GM19240 (cell line): ENCODE measurements around the gene LY86.

Source experiments
- DNase-seq: peaks from one replicate; pipeline ENCODE4 v3.0.0; 2011; ENCODE audit warnings: low spot score; ENCODE audit not compliant: insufficient read length

Gene LY86

DNA sequence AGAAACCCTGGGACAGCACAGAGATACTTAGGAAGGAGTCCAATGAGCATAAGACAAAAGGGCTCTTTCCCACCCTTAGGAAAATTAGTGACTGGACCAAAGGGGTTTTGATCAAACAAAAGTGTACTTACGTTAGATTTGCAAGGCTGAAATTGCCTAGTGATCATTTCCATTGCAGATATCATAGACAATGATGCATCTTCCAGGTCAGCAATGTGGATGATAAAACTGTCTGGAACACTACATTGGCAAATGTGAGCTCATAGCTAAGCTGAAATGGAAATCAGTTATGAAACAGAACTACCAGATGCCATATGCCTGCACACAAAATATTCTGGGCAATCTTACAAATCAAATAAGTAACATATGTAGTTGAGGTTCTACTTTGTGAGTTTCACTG, 34.0 kb downstream of the LY86 start:
- no peak for DNase-seq

DNA sequence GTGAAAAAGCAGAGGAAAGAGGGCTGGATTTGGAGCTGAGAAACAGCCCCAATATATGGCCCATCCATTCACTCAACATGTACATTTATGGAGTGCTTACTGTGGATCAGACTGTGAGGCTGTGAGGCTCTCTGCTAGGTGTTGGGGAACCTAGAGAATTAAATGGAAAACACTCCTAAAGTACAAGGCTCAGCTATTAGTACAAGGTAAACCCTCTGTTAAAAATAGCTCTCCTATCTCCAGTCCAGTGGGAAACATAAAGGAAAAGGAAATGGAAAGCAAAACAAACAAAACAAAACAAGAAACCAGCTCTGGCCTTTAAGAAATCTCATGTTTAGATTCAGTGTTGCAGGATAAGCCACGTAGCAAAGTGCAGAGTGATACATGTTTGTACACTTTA, 35.0 kb downstream of the LY86 start:
- DNase-seq, result no peak

DNA sequence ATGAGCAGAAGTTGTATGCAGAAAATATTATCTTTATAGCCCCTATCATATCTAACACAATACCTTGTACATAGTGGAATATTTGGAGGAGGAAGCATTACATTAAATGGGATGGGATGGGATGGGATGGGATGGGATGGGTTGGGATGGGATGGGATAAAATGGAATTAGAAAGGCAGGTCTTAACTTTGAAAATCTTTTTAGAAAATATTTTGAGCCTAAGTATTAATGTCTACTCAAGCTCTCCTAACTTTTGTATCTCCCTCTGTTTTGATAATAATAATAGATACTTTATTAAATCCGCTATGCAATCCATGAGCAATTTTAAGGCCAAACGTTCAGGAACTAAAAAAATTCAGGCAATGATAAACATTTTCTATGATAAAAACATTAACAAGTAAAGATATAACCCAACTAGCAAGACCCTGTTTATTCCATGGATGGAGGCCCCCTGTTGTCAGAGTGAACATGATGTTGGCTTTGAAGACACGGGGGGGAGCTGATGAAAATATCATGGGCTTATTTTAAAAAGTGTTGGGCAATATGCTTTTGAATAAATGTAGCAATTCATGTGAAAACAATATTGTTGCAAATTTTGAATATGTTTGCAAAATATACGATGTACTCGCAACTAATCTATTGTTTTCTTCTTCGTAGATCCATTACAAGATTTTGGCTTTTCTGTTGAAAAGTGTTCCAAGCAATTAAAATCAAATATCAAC, 35.9 kb downstream of the LY86 start:
- DNase-seq, result no peak

DNA sequence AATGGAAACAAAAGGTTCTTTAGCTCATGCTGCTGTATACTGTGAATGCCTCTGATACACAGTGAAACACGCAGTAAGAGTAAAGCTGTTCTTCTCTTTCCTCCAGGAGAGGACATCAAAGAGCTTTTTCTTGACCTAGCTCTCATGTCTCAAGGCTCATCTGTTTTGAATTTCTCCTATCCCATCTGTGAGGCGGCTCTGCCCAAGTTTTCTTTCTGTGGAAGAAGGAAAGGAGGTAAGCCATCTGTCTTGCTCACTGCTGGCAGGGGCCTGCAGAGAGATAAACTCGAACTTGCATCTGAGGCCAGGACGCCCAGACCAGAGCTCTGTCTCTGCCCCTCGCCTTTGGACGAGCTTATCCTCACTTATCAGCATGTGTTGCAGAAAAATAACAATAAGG, 37.7 kb downstream of the LY86 start:
- DNase-seq, result no peak

DNA sequence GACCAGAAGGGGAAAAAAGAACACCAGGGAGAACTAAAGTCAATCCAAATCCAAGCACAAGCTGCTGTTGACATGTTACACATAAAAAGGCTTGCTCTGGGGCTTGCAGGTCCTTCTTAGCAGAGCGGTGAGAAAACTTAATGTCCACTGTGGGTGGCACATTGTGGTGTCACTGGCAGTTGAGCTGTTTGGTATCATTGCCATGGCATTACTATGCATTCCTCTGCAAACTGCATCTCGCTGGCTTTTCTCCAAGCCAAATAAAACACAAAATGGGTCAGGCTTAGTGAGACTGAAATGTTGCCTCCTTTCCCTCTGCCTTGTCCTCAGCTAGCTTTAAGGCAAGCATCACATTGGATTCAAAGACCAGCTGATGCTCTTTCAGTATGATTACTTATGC, 40.9 kb downstream of the LY86 start:
- no peak for DNase-seq

DNA sequence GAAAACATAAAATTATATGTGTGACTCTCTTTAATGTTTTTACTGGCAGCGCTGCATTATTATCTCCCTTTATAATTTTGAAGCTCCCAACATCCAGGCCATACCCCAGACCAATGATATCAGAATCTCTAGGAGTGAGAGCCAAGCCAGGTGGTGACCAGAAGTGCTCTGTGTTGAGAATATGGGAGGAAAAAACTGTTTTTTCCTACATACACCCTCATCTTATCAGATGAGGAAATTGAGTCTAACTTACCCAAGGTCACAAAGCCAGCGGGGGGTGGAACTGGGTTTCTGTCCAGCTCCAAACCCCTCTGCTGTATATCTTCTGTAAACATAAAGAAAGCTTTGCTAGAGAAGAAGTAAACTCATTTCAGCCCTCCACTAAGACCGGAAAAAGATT, 42.5 kb downstream of the LY86 start:
- DNase-seq, result no peak

DNA sequence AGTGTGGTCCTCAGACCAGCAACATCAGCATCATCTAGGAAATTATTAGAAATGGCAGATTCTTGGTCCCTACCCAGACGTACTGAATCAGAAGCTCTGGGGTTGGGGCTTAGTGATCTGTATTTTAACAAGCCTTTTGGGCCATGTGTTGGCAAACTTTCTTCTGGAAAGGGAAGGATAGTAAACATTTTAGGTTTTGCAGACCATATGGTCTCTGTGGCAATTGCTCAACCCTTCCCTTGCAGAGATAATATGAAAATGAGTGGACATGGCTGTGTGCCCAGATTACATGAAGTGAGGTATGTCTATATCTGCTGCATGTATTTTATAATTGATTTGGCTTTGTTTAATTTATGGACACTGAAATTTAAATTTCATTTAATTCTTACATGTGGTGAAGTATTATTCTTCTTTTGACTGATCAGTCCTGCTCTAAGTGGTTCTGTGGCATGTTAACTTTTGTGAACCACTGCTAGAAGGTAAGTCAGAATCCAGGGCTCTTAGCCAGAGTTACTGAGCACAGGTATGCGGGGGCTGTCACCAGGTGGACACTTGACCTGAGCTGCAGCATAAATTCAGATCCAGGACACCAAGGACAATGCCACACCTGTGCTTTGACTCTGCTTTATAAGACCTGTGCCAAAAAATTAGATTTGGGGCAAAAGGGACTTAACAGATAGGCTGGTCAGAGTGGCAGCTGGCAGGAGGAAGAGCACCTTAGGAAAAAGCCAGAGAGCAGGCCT, 43.2 kb downstream of the LY86 start:
- DNase-seq, result no peak

DNA sequence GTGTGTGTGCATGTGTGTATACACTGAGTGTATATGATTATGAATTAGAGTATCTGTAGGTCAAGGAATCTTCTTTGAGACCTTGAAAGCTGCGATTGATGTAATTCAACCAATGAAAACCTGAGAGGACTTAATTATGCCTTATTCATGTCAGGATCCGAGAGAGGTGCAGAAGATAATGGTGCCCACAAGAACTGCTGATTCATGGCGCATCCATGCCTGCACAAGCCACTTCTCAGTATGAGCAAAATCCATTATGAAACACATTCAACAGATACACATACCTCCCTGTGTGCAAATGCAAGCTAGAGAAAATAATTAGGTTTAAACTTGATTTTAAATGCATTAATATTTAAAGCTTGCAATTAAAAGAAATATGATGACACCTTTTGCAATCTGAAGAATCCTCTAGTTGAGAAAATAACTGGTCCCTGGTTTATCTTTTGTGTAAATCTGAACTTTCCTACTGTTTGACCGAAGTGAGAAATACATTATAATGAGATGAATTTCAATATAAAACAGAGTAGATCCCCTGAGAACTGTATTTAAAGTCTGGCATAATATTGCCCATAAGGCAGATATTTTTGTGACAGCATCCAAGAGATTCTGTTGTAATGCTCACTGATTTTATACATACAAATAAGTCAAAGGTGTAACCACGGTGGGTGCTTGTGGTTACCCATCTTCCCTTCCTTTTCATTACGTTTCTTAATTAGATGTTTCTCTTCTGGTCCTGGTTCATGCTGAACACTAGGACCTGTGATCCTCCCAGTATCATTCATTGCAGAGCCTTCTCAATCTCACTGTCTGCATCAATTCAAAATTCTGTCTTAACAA, 45.6 kb downstream of the LY86 start:
- no peak for DNase-seq

DNA sequence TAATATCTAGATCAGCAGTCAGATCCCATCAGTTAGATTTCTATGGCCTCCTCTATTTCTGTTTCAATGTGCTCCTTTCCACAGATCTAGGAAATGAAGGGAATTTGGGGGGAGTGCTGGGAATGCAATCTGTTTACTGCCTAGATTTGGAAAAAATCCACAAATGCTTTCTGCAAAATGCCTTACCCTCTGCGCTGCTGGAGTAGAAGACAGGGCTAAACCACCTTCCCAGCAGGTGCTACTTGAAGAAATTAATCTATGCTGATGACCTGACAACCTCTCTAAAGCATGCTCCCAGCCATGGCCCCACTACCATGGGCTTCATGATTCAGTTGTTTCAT, 46.2 kb downstream of the LY86 start:
- no peak for DNase-seq

DNA sequence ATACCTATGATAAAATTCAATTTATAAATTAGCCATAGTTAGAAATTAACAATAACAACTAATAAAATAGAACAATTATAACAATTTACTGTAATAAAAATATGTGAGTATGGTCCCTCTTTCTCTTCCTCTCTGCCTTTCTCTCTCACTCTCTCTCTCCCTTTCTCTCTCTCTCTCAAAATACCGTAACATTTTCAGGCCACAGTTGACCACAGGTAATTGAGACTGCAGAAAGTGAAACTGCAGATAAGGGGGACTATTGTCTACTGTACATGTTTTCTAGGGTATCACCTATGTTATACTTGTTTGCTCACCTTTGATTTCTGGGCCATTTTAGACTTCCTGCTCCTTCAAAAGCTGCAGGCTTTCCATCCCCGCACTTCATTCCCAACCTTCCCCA, 46.8 kb downstream of the LY86 start:
- DNase-seq, result no peak

DNA sequence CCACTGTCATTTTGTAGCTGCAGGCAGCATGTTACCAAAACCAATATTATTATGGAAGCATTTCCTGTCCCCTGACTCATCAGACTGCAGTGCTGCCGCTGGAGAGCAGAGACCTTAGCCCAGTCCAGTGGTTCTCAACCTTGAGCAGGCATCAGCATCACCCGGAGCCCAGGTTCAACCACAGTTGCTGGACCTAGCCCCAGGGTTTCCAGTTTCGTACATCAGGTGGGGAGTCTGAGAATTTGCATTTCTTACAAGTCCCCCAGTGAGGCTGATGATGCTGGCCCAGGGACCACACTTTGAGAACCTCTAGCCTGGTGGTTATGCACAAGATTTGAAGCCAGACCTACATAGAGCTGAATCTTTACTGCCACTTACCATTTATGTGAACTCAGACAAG, 47.3 kb downstream of the LY86 start:
- DNase-seq, result no peak

DNA sequence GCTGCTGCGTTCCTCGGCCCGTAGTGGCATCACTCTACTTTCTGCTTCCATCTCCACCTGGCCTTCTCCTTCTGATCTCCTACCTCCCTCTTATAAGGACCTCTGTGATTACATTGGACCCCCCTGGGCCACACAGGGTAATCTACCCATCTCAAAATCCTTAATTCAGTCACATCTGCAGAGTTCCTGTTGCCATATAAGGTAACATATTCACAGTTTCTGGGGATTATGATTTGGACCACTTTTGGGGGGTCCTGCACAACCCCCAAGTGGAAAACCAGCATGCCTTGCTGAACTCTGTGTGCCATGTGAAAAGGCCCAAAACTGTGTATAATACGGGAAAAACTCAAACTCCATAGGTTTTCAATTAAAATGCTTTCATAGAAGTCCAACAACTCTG, 51.1 kb downstream of the LY86 start:
- no peak for DNase-seq

DNA sequence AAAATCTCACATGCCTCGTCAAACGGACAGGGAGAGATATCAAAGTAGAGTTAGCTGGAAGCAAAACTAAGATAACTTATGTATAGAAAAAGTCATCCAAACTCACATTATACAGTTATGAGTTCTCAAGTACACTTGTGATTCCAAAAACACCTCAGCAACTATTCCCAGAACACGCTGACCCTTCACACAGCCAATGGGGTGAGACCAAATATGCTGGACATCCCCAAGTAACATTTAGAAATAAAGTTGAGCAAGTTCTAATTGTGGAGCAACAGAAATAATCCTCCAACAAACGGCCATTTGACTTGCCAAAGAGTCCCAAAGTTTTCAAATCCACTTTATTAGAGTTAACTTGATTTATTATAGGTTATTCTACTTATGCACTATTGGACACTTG, 52.4 kb downstream of the LY86 start:
- no peak for DNase-seq

DNA sequence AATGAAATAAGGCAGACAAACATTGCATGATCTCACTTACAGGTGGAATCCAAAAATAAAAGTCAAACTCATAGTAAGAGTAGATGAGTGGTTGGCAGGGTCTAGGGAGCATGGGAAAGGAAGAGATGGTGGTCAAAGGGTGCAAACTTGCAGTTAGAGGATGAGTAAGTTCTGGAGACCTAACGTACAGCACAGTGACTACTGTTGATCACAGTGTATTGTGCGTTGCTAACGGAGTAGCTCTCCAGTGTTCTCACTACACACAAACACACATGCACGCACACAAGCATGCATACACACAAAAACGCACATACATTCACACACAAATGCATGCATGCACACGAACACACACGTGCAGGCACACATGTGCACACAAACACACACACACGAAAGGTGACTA, 54.9 kb downstream of the LY86 start:
- DNase-seq, result no peak

DNA sequence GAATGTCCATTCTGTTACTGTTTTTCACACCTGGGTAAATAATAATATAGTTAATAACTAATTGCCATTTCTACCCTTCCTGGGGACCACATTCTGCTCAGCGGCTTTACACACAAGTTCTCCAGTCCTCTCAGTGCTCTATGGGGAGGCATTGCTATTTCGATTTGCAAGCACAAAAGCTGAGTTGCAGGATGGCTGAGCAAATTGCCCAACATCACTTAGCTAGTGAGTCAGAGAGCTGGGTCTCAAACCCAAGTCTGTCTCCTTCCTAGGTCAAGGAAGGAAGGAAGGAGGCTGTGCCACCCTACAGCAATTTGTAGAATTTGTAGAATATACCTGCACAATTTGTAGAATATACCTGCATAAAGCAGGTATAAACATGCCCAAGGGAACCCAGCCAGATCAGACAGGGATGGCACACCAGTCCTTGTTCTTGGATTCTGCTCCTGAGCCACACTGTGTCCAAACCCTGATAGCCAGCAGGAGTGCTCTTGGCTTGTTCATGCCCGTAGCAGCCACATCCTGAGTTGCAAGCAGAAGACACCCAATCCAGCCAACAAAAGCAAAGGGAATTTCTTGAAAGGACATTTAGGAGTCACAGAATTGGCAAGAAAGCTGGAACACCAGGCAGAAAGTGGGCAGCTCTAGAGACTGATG, 56.9 kb downstream of the LY86 start:
- DNase-seq, result no peak

DNA sequence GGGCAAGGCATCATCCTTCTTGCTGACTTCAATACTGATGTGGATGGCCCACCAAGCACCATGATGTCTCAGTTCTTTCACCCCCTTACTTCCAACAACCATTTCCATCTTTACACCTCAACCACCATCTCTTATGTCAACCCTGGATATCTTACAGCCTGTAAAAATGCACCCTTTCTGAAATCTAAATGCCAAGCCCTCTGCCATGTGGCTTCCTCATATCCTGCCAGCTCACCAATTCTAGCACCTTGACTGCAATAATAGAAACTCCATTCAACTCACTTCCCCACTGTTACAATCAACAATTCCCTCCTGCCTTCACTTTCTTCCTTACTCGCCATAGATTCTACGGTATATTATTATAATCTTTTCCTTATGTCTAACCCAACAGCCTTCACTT, 57.9 kb downstream of the LY86 start:
- DNase-seq, result no peak

DNA sequence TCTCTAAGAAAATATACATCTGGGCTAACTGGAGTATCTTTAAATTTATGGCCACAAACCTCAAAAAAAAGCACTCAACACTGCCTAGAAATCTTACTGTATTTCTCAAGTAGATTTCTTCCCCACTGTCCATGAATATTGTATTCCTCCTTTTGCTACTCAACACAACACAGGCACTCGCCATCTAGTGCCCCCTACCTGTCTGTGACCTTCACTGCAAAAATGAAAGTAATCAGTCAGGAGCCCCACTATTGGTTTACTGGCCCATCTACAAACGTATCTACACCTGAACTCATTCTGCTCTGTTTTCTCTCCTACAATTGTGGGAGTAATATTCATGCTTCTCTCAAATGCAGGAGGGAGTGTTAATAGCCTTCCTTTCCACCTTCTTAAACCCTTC, 58.3 kb downstream of the LY86 start:
- no peak for DNase-seq

DNA sequence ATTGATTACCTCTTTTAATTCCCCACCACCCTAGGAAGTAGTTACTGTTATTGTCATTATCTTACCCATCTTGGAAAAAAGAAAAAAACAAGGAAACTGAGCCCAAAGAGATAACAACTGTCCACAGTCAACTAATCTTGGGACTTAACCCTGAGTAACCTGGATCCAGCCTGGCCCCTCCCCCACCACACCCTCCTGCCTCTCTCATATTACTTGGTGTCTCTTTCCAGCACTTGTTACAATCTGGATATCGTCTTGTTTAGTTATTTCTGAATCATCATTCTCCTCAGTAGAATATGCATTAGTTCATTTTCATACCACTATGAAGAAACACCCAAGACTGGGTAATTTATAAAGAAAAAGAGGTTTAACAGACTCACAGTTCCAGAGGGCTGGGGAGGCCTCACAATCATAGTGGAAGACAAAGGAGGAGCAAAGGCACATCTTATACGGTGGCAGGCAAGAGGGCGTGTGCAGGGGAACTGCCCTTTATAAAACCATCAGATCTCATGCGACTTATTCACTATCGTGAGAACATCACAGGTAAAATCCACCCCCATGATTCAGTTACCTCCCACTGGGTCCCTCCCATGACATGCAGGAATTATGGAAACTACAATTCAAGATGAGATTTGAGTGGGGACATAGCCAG, 60.3 kb downstream of the LY86 start:
- DNase-seq, result no peak

DNA sequence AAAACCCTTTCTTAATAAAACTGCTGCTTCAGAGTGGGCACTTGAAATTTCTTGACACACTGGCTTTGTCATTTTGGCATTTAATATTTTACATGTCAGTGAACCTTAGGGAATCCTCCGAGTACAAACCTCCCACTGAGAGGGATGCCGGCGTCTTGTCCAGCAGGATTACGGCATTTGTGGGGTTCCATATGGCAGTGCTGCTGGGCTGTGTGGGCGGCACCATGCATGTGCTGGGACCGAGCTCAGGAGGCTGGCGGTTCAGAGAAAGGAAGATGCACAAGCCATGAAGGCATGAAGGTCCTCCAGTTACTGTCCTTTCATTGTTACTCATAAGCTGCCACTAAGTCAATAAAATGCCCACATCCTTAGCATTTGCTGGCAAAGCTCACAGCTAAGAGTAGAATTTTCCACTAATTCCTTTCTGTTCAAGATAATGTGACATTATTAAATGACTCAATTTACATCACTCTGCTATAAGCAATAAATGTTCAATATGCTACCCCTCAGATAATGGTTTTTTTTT, 61.4 kb downstream of the LY86 start:
- DNase-seq, result no peak

DNA sequence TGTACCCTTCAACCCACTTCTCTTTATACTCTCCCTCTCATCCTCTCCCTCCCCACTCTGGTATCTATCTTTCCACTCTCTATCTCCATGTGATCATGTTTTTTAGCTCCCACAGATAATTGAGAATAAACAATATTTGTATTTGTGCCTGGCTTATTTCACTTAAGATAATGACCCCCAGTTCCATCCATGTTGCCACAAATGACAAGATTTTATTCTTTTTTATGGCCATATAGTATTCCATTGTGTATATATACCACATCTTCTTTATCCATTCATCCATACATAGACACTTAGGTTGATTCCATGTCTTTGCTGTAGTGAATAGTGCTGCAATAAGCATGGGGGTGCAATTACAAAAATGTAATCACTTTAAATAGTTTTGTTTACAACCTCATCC, 62.3 kb downstream of the LY86 start:
- DNase-seq, result no peak

DNA sequence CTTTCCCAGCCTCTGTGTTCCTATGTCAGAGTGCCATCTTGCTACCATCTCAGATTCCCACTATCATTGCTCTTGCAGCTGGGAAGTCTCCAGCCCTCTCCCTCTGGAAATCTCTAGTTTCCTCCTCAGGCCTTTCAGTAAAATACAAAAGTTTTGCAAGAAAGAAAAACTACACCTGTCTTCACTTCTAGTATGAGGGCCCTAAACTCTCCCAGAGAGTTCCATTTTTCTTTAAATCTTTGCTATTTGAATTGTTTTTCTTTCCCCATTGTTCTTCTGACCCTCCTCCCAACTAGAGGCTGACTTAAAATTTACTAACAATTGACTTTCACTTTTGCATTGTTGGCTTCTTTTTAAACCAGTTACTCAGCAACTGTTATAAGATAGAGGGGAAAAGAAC, 62.8 kb downstream of the LY86 start:
- DNase-seq, result no peak
